Measurements from ENCODE around the gene MYLK3. TPM values are rescaled to one million over a fixed set of nuclear protein-coding genes. Genes with fewer than 3 reads are reported as not detected.
A peak's percentile ranks its signal among the peaks of the same experiment; 100 is the strongest.
"Not testable (repeated sequence)": the region's sequence is repeated elsewhere in the genome, so short reads cannot be mapped to it uniquely, and the experiment has no call there.

MYLK3 gene
- total RNA-seq, 1 donor from 2014 or later = under 0.01 TPM

GRCh38 chr16:46686815-46687473, 61.2 kb downstream of the MYLK3 start:
- no peak for DNase-seq (ENCODE audit: low read depth)
- Histone ChIP-seq H3K4me3 (ENCODE audit: low read depth, low read length) (peak overlapping the region; percentile 94), H3K36me3 (ENCODE audit: control insufficient read depth, insufficient read depth, low read length) (peaks cover 1% of the 10 kb centered on the region), H3K27me3 (ENCODE audit: control insufficient read depth, insufficient read depth, low read length) (no peaks in the 10 kb centered on the region)
- FAIRE-seq = no peak
- TF ChIP-seq CTCF (IDR thresholded peaks at IDR 0.05; ENCODE audit: insufficient read depth, low read length, severe bottlenecking) = no peak

GRCh38 chr16:46681867-46682266, 66.3 kb downstream of the MYLK3 start:
- not testable (repeated sequence) for FAIRE-seq; H3K4me3 ChIP-seq (ENCODE audit: low read depth, low read length); DNase-seq (ENCODE audit: low read depth); H3K27me3 ChIP-seq (ENCODE audit: control insufficient read depth, insufficient read depth, low read length); H3K36me3 ChIP-seq (ENCODE audit: control insufficient read depth, insufficient read depth, low read length)

GRCh38 chr16:46677943-46678342, 70.2 kb downstream of the MYLK3 start:
- DNase-seq (ENCODE audit: low read depth); H3K4me3 ChIP-seq (ENCODE audit: low read depth, low read length); FAIRE-seq; H3K36me3 ChIP-seq (ENCODE audit: control insufficient read depth, insufficient read depth, low read length); H3K27me3 ChIP-seq (ENCODE audit: control insufficient read depth, insufficient read depth, low read length): not testable (repeated sequence)

GRCh38 chr16:46673320-46674013, 74.7 kb downstream of the MYLK3 start:
- FAIRE-seq = no peak
- peak; percentile 64 for DNase-seq (ENCODE audit: low read depth)
- H3K4me3 ChIP-seq (ENCODE audit: low read depth, low read length) = no peak overlapping the region
- peaks cover 3% of the 10 kb centered on the region for H3K36me3 ChIP-seq (ENCODE audit: control insufficient read depth, insufficient read depth, low read length)
- H3K27me3 ChIP-seq (ENCODE audit: control insufficient read depth, insufficient read depth, low read length) = no peaks in the 10 kb centered on the region
- peak; percentile 93 for TF ChIP-seq CTCF (IDR thresholded peaks at IDR 0.05; ENCODE audit: insufficient read depth, low read length, severe bottlenecking)

- no peak for TF ChIP-seq CTCF (IDR thresholded peaks at IDR 0.05; ENCODE audit: insufficient read depth, low read length, severe bottlenecking)
- Histone ChIP-seq H3K36me3 (ENCODE audit: control insufficient read depth, insufficient read depth, low read length) (peaks cover 10% of the 10 kb centered on the region), H3K27me3 (ENCODE audit: control insufficient read depth, insufficient read depth, low read length) (no peaks in the 10 kb centered on the region), H3K4me3 (ENCODE audit: low read depth, low read length) (no peak overlapping the region)
- FAIRE-seq (no peak), DNase-seq (ENCODE audit: low read depth) (no peak)
These were observed 86.0 kb downstream of the MYLK3 start for GRCh38 chr16:46662123-46662522.

GRCh38 chr16:46658925-46659324, 89.2 kb downstream of the MYLK3 start:
- Histone ChIP-seq H3K4me3 (ENCODE audit: low read depth, low read length) (no peak overlapping the region), H3K36me3 (ENCODE audit: control insufficient read depth, insufficient read depth, low read length) (peaks cover 10% of the 10 kb centered on the region), H3K27me3 (ENCODE audit: control insufficient read depth, insufficient read depth, low read length) (no peaks in the 10 kb centered on the region)
- TF ChIP-seq CTCF (IDR thresholded peaks at IDR 0.05; ENCODE audit: insufficient read depth, low read length, severe bottlenecking) = no peak
- FAIRE-seq = no peak
- no peak for DNase-seq (ENCODE audit: low read depth)

Other genes with a start within 250 kb of the MYLK3 start
- 0.90 and 1.3 TPM in 2 replicates for gene SHCBP1, start 127.0 kb downstream of the MYLK3 start, total RNA-seq
- 53.6 and 116 TPM in 2 replicates for gene VPS35, start 59.2 kb downstream of the MYLK3 start, total RNA-seq
- 1.3 and 1.7 TPM in 2 replicates for gene ORC6, start 58.7 kb downstream of the MYLK3 start, total RNA-seq
- gene C16orf87, start 82.8 kb upstream of the MYLK3 start, total RNA-seq = 5.3 and 7.6 TPM in 2 replicates
- gene GPT2, start 136.0 kb upstream of the MYLK3 start, total RNA-seq = 41.3 and 48.0 TPM in 2 replicates
- 92.0 and 112 TPM in 2 replicates for gene DNAJA2, start 225.3 kb upstream of the MYLK3 start, total RNA-seq